Natural killer cell (primary cell): ENCODE measurements around the gene CEP83. TPM values are rescaled to one million over a fixed set of nuclear protein-coding genes. Genes with fewer than 3 reads are reported as not detected.
A peak's percentile ranks its signal among the peaks of the same experiment; 100 is the strongest.

Experiments used
- ATAC-seq, 3 donors: fragments of 150-1000 bp in 2 of 3; fragments of 200-7000 bp in 1 of 3; cut with Tn5 transposase; 1 replicate in 1 of 3; 2 replicates in 2 of 3; pipeline ENCODE4 v1.10.0; 2021; ENCODE audit warnings: mild to moderate bottlenecking in 2 of 3, moderate library complexity in 2 of 3
- DNase-seq, 2 donors: peaks; one replicate each; pipeline versions ENCODE4 v3.0.0 to v3.0.0-alpha.2; 2013 to 2021; ENCODE audit warnings: mixed read lengths in 1 of 2
- H3K27ac ChIP-seq: one replicate; pipeline ENCODE4 v1.5.1; 2013; ENCODE audit warnings: mild to moderate bottlenecking, low read length
- H3K27me3 ChIP-seq: one replicate; pipeline ENCODE4 v1.6.1; 2013; ENCODE audit warnings: low read length; ENCODE audit not compliant: control insufficient read depth, insufficient read depth
- H3K36me3 ChIP-seq: one replicate; pipeline ENCODE4 v1.6.1; 2013; ENCODE audit warnings: low read length; ENCODE audit not compliant: control insufficient read depth, insufficient read depth
- H3K4me1 ChIP-seq: one replicate; pipeline ENCODE4 v1.6.1; 2013; ENCODE audit warnings: low read length; ENCODE audit not compliant: control insufficient read depth, insufficient read depth
- H3K4me3 ChIP-seq: one replicate; pipeline ENCODE4 v1.5.1; 2013; ENCODE audit warnings: low read length
- H3K9me3 ChIP-seq: one replicate; pipeline ENCODE4 v1.6.1; 2013; ENCODE audit warnings: low read length; ENCODE audit not compliant: control insufficient read depth, insufficient read depth
- H3K27ac Mint-ChIP-seq, 2 donors: one replicate each; pipeline ENCODE4 v1.8.0; 2022; ENCODE audit warnings: mild to moderate bottlenecking in 2 of 2, mixed read lengths in 2 of 2, moderate library complexity in 1 of 2
- H3K27me3 Mint-ChIP-seq, 2 donors: one replicate each; pipeline ENCODE4 v1.8.0; 2022; ENCODE audit warnings: low read depth in 2 of 2, mixed read lengths in 2 of 2
- H3K36me3 Mint-ChIP-seq: one replicate; pipeline ENCODE4 v1.8.0; 2022; ENCODE audit warnings: mixed read lengths
- H3K4me1 Mint-ChIP-seq, 2 donors: one replicate each; pipeline ENCODE4 v1.8.0; 2022; ENCODE audit warnings: mixed read lengths in 2 of 2
- H3K4me3 Mint-ChIP-seq: one replicate; pipeline ENCODE4 v1.8.0; 2022; ENCODE audit warnings: mild to moderate bottlenecking, moderate library complexity, mixed read lengths
- H3K9me3 Mint-ChIP-seq, 2 donors: one replicate each; pipeline ENCODE4 v1.8.0; 2022; ENCODE audit warnings: mixed read lengths in 2 of 2
- CTCF ChIP-seq: fragments of 200-600 bp; IDR thresholded peaks from one replicate; pipeline ENCODE4 v1.8.0; 2022; ENCODE audit warnings: antibody characterized with exemption
- WGBS: methylation state at CpG from one replicate; pipeline ENCODE4 v1.1.7; 2013; ENCODE audit warnings: missing lambda C conversion rate; ENCODE audit not compliant: insufficient coverage; 5-methylcytosine and 5-hydroxymethylcytosine counted together
- intact Hi-C: fragments of 100-400 bp; cut with micrococcal nuclease; formaldehyde crosslinking; loops from one replicate; pipeline ENCODE4 v1.14.2; 2022
- total RNA-seq, 4 donors: library from RNA; stranded (reverse); fragments of 120-200 nt in 1 of 4; gene quantifications; one replicate each; pipeline versions ENCODE4 v1.2.3 to v1.2.4, GENCODE V29; 2013 to 2022

CEP83 gene
- total RNA-seq, 3 donors from 2014 or later (not counting 1 experiment from before 2014, with no cell fraction given) = 13.3 to 19.3 (median 15.2) TPM

- H3K9me3 Mint-ChIP-seq = no peaks in the 10 kb centered on the region
- Histone ChIP-seq H3K27ac (no peak overlapping the region), H3K4me1 (no peaks in the 10 kb centered on the region), H3K27me3 (peaks cover 3% of the 10 kb centered on the region), H3K36me3 (no peaks in the 10 kb centered on the region), H3K4me3 (no peak overlapping the region), H3K9me3 (no peaks in the 10 kb centered on the region)
- ATAC-seq = no peak
- H3K36me3 Mint-ChIP-seq = no peaks in the 10 kb centered on the region
- 75% methylated on average over 1 of the region's 1 CpG for WGBS
- no peak overlapping the region for H3K4me3 Mint-ChIP-seq
- H3K4me1 Mint-ChIP-seq = no peaks in the 10 kb centered on the region
- intact Hi-C loops = no loop called here
- peaks cover 0 to 8% of the 10 kb centered on the region in 2 donors for H3K27me3 Mint-ChIP-seq
- DNase-seq = no peak
- no peak overlapping the region for H3K27ac Mint-ChIP-seq
- no peak for TF ChIP-seq CTCF
Observed at GRCh38 chr12:94481734-94482133, 22.1 kb upstream of the CEP83 start.

- Histone ChIP-seq H3K27me3 (no peaks in the 10 kb centered on the region), H3K4me3 (no peak overlapping the region), H3K4me1 (no peaks in the 10 kb centered on the region), H3K27ac (no peak overlapping the region), H3K36me3 (no peaks in the 10 kb centered on the region), H3K9me3 (no peaks in the 10 kb centered on the region)
- WGBS = 98% methylated on average over 8 of the region's 8 CpGs
- Mint-ChIP-seq H3K36me3 (no peaks in the 10 kb centered on the region), H3K9me3 (no peaks in the 10 kb centered on the region), H3K27me3 (peaks cover 7 to 20% of the 10 kb centered on the region in 2 donors), H3K4me3 (no peak overlapping the region), H3K27ac (no peak overlapping the region), H3K4me1 (no peaks in the 10 kb centered on the region)
- ATAC-seq (no peak), DNase-seq (no peak)
- no peak for TF ChIP-seq CTCF
- intact Hi-C loops = no loop called here
Observed at GRCh38 chr12:94469522-94469921, 9.9 kb upstream of the CEP83 start.

- Mint-ChIP-seq H3K27ac (peak overlapping the region; percentile 90 to 95), H3K4me1 (peaks cover 13 to 18% of the 10 kb centered on the region in 2 donors), H3K9me3 (no peaks in the 10 kb centered on the region), H3K4me3 (peak overlapping the region; percentile 94), H3K27me3 (peaks cover 7 to 10% of the 10 kb centered on the region in 2 donors), H3K36me3 (no peaks in the 10 kb centered on the region)
- DNase-seq (no peak), ATAC-seq (no peak)
- peaks cover 6% of the 10 kb centered on the region for H3K4me1 ChIP-seq
- H3K27ac ChIP-seq = no peak overlapping the region
- H3K4me3 ChIP-seq = peak overlapping the region; percentile 85
- no peaks in the 10 kb centered on the region for H3K27me3 ChIP-seq
- WGBS = 41% methylated on average over 6 of the region's 6 CpGs
- H3K9me3 ChIP-seq = no peaks in the 10 kb centered on the region
- no peak for TF ChIP-seq CTCF
- H3K36me3 ChIP-seq = no peaks in the 10 kb centered on the region
- intact Hi-C loops = loop anchor here (2.0 to 5.0 kb wide), 2 partner anchors 198 to 217 kb away; no protein-coding TSS in a partner anchor
Observed at GRCh38 chr12:94460616-94460959, 921 bp upstream of the CEP83 start.
